ENCODE data around the gene PON3. TPM values are rescaled to one million over a fixed set of nuclear protein-coding genes. Genes with fewer than 3 reads are reported as not detected.

The PON3 gene
- total and polyA plus RNA-seq, 2 experiments from 2014 or later, result not detected

DNA sequence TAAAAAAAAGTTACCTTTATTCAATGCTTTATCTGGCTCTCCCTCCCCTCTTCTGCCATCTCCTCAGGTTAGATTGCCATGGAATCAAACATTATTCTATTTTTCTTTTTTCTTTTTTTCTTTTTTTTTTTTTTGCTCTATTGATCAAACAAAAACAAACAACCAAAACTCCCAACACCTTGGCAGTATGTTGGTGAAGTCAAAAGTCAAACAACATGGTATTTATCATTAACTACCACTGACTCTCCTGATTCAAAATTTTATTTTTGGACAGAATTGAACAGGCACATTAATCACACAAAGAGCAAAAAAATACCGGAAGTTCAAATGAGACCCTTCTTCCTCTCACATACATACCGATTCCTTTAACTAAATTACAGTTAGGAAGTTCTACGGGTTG lies 78.2 kb downstream of the PON3 start:
- Histone ChIP-seq H3K27me3 (no peaks in the 10 kb centered on the region), H3K27ac (no peak overlapping the region), H3K4me1 (ENCODE audit: low read depth) (no peaks in the 10 kb centered on the region), H3K36me3 (no peaks in the 10 kb centered on the region), H3K9me3 (ENCODE audit: low read depth) (no peaks in the 10 kb centered on the region), H3K4me3 (no peak overlapping the region)
- TF ChIP-seq, protein P1, sequence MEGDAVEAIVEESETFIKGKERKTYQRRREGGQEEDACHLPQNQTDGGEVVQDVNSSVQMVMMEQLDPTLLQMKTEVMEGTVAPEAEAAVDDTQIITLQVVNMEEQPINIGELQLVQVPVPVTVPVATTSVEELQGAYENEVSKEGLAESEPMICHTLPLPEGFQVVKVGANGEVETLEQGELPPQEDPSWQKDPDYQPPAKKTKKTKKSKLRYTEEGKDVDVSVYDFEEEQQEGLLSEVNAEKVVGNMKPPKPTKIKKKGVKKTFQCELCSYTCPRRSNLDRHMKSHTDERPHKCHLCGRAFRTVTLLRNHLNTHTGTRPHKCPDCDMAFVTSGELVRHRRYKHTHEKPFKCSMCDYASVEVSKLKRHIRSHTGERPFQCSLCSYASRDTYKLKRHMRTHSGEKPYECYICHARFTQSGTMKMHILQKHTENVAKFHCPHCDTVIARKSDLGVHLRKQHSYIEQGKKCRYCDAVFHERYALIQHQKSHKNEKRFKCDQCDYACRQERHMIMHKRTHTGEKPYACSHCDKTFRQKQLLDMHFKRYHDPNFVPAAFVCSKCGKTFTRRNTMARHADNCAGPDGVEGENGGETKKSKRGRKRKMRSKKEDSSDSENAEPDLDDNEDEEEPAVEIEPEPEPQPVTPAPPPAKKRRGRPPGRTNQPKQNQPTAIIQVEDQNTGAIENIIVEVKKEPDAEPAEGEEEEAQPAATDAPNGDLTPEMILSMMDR (IDR thresholded peaks at IDR 0.05; ENCODE audit: low read depth, low read length), result no peak
- no peak for DNase-seq (ENCODE audit: low read depth in 1 of 2, low spot score in 1 of 2)

DNA sequence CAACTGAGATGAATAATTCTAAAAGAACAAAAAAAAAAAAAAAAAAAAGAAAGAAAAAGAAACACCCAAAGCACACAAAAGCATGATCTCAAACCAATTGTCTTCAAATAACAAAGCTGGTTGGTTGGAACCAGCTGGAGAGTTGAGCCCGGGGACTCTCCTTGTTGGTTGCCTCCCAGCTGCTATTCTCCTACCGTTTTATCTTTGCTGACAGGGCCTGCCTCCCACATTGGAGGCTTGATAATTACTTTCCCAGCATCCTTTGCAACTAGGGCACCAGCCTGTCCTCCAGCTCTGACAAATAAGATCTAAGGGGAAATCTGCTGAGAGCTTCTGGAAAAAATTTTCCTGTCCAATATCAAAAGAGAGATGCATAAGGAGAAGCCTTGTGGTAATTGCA lies 78.6 kb downstream of the PON3 start:
- H3K4me1 ChIP-seq (ENCODE audit: low read depth), result no peaks in the 10 kb centered on the region
- no peak overlapping the region for H3K27ac ChIP-seq
- no peaks in the 10 kb centered on the region for H3K9me3 ChIP-seq (ENCODE audit: low read depth)
- TF ChIP-seq, protein P1 (IDR thresholded peaks at IDR 0.05; ENCODE audit: low read depth, low read length), result no peak
- H3K36me3 ChIP-seq, result no peaks in the 10 kb centered on the region
- H3K27me3 ChIP-seq, result no peaks in the 10 kb centered on the region
- no peak for DNase-seq (ENCODE audit: low read depth in 1 of 2, low spot score in 1 of 2)
- no peak overlapping the region for H3K4me3 ChIP-seq

DNA sequence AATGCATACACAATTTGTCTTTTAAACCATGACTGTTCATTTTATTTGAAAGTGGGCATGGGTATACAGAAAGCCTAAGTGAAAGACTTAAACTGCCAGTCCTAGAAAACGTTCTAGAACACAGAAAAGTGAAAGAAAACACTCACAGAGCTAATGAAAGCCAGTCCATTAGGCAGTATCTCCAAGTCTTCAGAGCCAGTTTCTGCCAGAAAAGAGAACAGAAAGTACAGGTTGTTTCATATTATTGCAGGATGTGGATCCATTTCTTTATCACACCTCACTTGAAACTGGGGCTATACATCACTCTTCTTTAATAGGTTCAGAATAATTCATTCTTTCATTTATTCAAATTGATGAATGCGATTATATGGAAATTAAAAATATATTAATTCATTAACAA lies 79.6 kb downstream of the PON3 start:
- Histone ChIP-seq H3K9me3 (ENCODE audit: low read depth) (no peaks in the 10 kb centered on the region), H3K36me3 (no peaks in the 10 kb centered on the region), H3K27ac (no peak overlapping the region), H3K4me1 (ENCODE audit: low read depth) (no peaks in the 10 kb centered on the region), H3K27me3 (no peaks in the 10 kb centered on the region), H3K4me3 (no peak overlapping the region)
- TF ChIP-seq, protein P1 (IDR thresholded peaks at IDR 0.05; ENCODE audit: low read depth, low read length), result no peak
- no peak for DNase-seq (ENCODE audit: low read depth in 1 of 2, low spot score in 1 of 2)

DNA sequence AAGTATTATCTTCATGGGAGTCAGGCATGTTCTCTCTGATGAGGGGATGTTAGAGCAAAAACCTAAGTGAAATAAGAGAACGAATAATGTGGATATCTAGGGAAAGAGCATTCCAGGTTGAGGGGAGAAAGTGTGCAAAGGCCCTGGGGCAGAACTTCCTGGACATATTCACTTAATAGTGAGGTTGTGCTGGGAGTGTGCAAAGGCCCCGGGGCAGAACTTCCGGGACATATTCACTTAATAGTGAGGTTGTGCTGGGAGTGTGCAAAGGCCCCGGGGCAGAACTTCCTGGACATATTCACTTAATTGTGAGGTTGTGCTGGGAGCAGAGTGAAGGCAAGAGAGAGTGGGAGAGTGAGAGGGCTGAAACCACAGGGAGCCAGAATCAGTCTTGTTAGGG lies 83.6 kb downstream of the PON3 start:
- Histone ChIP-seq H3K4me3 (no peak overlapping the region), H3K9me3 (ENCODE audit: low read depth) (no peaks in the 10 kb centered on the region), H3K36me3 (no peaks in the 10 kb centered on the region), H3K4me1 (ENCODE audit: low read depth) (no peaks in the 10 kb centered on the region), H3K27ac (no peak overlapping the region), H3K27me3 (no peaks in the 10 kb centered on the region)
- no peak for DNase-seq (ENCODE audit: low read depth in 1 of 2, low spot score in 1 of 2)
- TF ChIP-seq, protein P1 (IDR thresholded peaks at IDR 0.05; ENCODE audit: low read depth, low read length), result no peak

DNA sequence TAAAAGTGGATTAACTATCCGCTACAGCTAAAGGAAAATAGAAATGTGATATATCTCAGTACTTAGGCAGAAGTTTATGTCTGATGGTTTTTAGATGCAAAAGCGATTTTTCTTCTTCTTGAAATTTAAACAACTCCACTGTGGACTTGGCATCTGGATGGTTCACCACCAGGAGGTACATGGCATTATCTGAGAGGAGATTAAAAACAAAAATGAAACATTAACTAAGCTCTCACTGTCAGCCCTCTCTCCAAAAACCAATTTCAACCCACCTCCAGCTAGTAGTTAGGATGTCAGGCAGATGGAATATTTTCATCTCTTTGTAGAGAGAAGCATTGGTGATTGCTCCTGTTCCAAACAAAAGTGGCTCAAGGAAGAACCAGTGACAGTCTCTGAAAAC lies 84.8 kb downstream of the PON3 start:
- H3K27me3 ChIP-seq, result no peaks in the 10 kb centered on the region

More for the DNA sequence above, 84.8 kb downstream of the PON3 start:
- H3K4me3 ChIP-seq, result no peak overlapping the region
- H3K4me1 ChIP-seq (ENCODE audit: low read depth), result no peaks in the 10 kb centered on the region
- no peak for DNase-seq (ENCODE audit: low read depth in 1 of 2, low spot score in 1 of 2)
- H3K9me3 ChIP-seq (ENCODE audit: low read depth), result no peaks in the 10 kb centered on the region
- no peaks in the 10 kb centered on the region for H3K36me3 ChIP-seq
- no peak overlapping the region for H3K27ac ChIP-seq
- TF ChIP-seq, protein P1 (IDR thresholded peaks at IDR 0.05; ENCODE audit: low read depth, low read length), result no peak

All from cardiac muscle cell (in vitro differentiated cells and primary cell).